Neural cell (in vitro differentiated cells): ENCODE data around the gene ZNF536. TPM values are rescaled to one million over a fixed set of nuclear protein-coding genes. Genes with fewer than 3 reads are reported as not detected.

Experiments used
- H2AFZ ChIP-seq: fragments of 200-600, 300-800 bp; sonication (generic), shearing (Covaris generic); 2 replicates; pipeline ENCODE4 v1.6.0; 2014; ENCODE audit warnings: low read depth, mild to moderate bottlenecking, antibody characterized with exemption, low read length, moderate library complexity
- H3F3A ChIP-seq: fragments of 200-600 bp; shearing (Covaris generic); 2 replicates; pipeline ENCODE4 v1.6.1; 2016; ENCODE audit warnings: mild to moderate bottlenecking, moderate library complexity, mixed read lengths, antibody characterized with exemption, low read length; ENCODE audit not compliant: insufficient read depth, poor library complexity, severe bottlenecking
- H3K27ac ChIP-seq: fragments of 200-600, 300-800 bp; sonication (generic), shearing (Covaris generic); 2 replicates; pipeline ENCODE4 v1.5.1; 2014; ENCODE audit warnings: mild to moderate bottlenecking, low read length, moderate library complexity
- H3K27me3 ChIP-seq: fragments of 300-800, 200-600 bp; sonication (generic), shearing (Covaris generic); 2 replicates; pipeline ENCODE4 v1.6.0; 2014; ENCODE audit warnings: mild to moderate bottlenecking, low read depth, low read length, moderate library complexity; ENCODE audit not compliant: insufficient read depth
- H3K36me3 ChIP-seq: fragments of 300-800, 200-600 bp; sonication (generic), shearing (Covaris generic); 2 replicates; pipeline ENCODE4 v1.5.1; 2014; ENCODE audit warnings: mild to moderate bottlenecking, antibody characterized with exemption, low read length, moderate library complexity; ENCODE audit not compliant: insufficient read depth
- H3K4me2 ChIP-seq: fragments of 300-800, 200-600 bp; sonication (generic), shearing (Covaris generic); 2 replicates; pipeline ENCODE4 v1.6.0; 2014; ENCODE audit warnings: mild to moderate bottlenecking, low read length
- H3K4me3 ChIP-seq: fragments of 300-800, 200-600 bp; sonication (generic), shearing (Covaris generic); 2 replicates; pipeline ENCODE4 v1.5.1; 2014; ENCODE audit warnings: mild to moderate bottlenecking, low read length, moderate library complexity
- H3K79me2 ChIP-seq: fragments of 200-600 bp; shearing (Covaris generic); replicated peaks from 2 replicates; pipeline ENCODE4 v1.6.0; 2014; ENCODE audit warnings: mild to moderate bottlenecking, low read length, moderate library complexity; ENCODE audit not compliant: insufficient read depth
- H3K9ac ChIP-seq: fragments of 300-800, 200-600 bp; sonication (generic), shearing (Covaris generic); 2 replicates; pipeline ENCODE4 v1.6.1; 2016; ENCODE audit warnings: mild to moderate bottlenecking, low read length, mixed read lengths
- H3K9me2 ChIP-seq: fragments of 200-600 bp; shearing (Covaris generic); 2 replicates; pipeline ENCODE4 v1.6.1; 2016; ENCODE audit warnings: mild to moderate bottlenecking, low read length, mixed read lengths; ENCODE audit not compliant: insufficient read depth
- H3K9me3 ChIP-seq: fragments of 200-600, 300-800 bp; sonication (generic), shearing (Covaris generic); 2 replicates; pipeline ENCODE4 v1.6.1; 2016; ENCODE audit warnings: mild to moderate bottlenecking, mixed run types, low read length, moderate library complexity, mixed read lengths
- H4K20me1 ChIP-seq: fragments of 200-600 bp; shearing (Covaris generic); 2 replicates; pipeline ENCODE4 v1.6.1; 2016; ENCODE audit warnings: mild to moderate bottlenecking, mixed run types; ENCODE audit not compliant: insufficient read depth
- CTCF ChIP-seq: fragments of 450-650 bp; IDR thresholded peaks from 2 replicates; pipeline ENCODE4 v1.5.1; 2014; ENCODE audit warnings: antibody characterized with exemption, mild to moderate bottlenecking, moderate library complexity; ENCODE audit not compliant: poor library complexity, severe bottlenecking
- EP300 ChIP-seq: fragments of 450-650 bp; conservative IDR thresholded peaks from 2 replicates; pipeline ENCODE4 v1.6.1; 2014; ENCODE audit warnings: antibody characterized with exemption, mild to moderate bottlenecking, moderate library complexity; ENCODE audit not compliant: poor library complexity, severe bottlenecking
- EZH2 ChIP-seq: fragments of 200-600, 300-800 bp; shearing (Covaris generic), sonication (generic); IDR thresholded peaks from 2 replicates; pipeline ENCODE4 v1.6.1; 2014; ENCODE audit warnings: antibody characterized with exemption, low read length, borderline replicate concordance, mild to moderate bottlenecking; ENCODE audit not compliant: insufficient read depth, poor library complexity, severe bottlenecking
- MXI1 ChIP-seq: fragments of 450-650 bp; conservative IDR thresholded peaks from 2 replicates; pipeline ENCODE4 v1.6.1; 2014; ENCODE audit warnings: antibody characterized with exemption, mild to moderate bottlenecking; ENCODE audit not compliant: poor library complexity, severe bottlenecking
- POLR2AphosphoS5 ChIP-seq: IDR thresholded peaks from 2 replicates; pipeline ENCODE4 v1.6.1; 2012
- RAD21 ChIP-seq: fragments of 450-650 bp; conservative IDR thresholded peaks from 2 replicates; pipeline ENCODE4 v1.6.1; 2014; ENCODE audit warnings: antibody characterized with exemption, mild to moderate bottlenecking, moderate library complexity
- REST ChIP-seq: IDR thresholded peaks from 2 replicates; pipeline ENCODE4 v1.6.1; 2012; ENCODE audit warnings: borderline replicate concordance
- SMC3 ChIP-seq: fragments of 450-650 bp; conservative IDR thresholded peaks from 2 replicates; pipeline ENCODE4 v1.6.1; 2014; ENCODE audit warnings: antibody characterized with exemption, mild to moderate bottlenecking, moderate library complexity; ENCODE audit not compliant: poor library complexity
- TAF1 ChIP-seq: IDR thresholded peaks from 2 replicates; pipeline ENCODE4 v1.6.1; 2012; ENCODE audit warnings: low read depth
- polyA plus RNA-seq: library from polyadenylated mRNA; depleted of rRNA; stranded (reverse); fragments of >200 nt; gene quantifications from 2 replicates; pipeline ENCODE4 v1.2.3, GENCODE V29; 2014

The ZNF536 gene
- polyA plus RNA-seq, 1 donor from 2014 or later = 13.9 TPM

- no peak overlapping the region for H3K4me3 ChIP-seq
- H3F3A ChIP-seq = no peaks in the 10 kb centered on the region
- H2AFZ ChIP-seq = no peak overlapping the region
- no peaks in the 10 kb centered on the region for H3K27me3 ChIP-seq
- H3K9me2 ChIP-seq = no peaks in the 10 kb centered on the region
- no peaks in the 10 kb centered on the region for H4K20me1 ChIP-seq
- no peaks in the 10 kb centered on the region for H3K79me2 ChIP-seq
- H3K9me3 ChIP-seq = no peaks in the 10 kb centered on the region
- no peaks in the 10 kb centered on the region for H3K36me3 ChIP-seq
- H3K4me2 ChIP-seq = no peak overlapping the region
- TF ChIP-seq EP300 (no peak), CTCF (no peak), POLR2AphosphoS5 (no peak), EZH2 (no peak), RAD21 (no peak), MXI1 (no peak), REST (no peak), SMC3 (no peak), TAF1 (no peak)
- H3K27ac ChIP-seq = no peak overlapping the region
- no peak overlapping the region for H3K9ac ChIP-seq
These were observed 13.9 kb upstream of the ZNF536 start for GRCh38 chr19:30358319-30358718.

- Histone ChIP-seq H3K36me3 (no peaks in the 10 kb centered on the region), H3K9ac (no peak overlapping the region), H3K4me2 (no peak overlapping the region), H4K20me1 (no peaks in the 10 kb centered on the region), H3K9me3 (no peaks in the 10 kb centered on the region), H3K4me3 (no peak overlapping the region), H2AFZ (no peak overlapping the region), H3K27ac (no peak overlapping the region), H3K27me3 (no peaks in the 10 kb centered on the region), H3F3A (no peaks in the 10 kb centered on the region), H3K9me2 (no peaks in the 10 kb centered on the region), H3K79me2 (no peaks in the 10 kb centered on the region)
- TF ChIP-seq CTCF (no peak), SMC3 (no peak), EP300 (no peak)
These were observed 13.2 kb upstream of the ZNF536 start for GRCh38 chr19:30358821-30359580.
